ENCODE measurements around the gene CHCT1.
A peak's percentile ranks its signal among the peaks of the same experiment; 100 is the strongest.
"Not testable (repeated sequence)": the region's sequence is repeated elsewhere in the genome, so short reads cannot be mapped to it uniquely, and the experiment has no call there.

CHCT1 gene

DNA sequence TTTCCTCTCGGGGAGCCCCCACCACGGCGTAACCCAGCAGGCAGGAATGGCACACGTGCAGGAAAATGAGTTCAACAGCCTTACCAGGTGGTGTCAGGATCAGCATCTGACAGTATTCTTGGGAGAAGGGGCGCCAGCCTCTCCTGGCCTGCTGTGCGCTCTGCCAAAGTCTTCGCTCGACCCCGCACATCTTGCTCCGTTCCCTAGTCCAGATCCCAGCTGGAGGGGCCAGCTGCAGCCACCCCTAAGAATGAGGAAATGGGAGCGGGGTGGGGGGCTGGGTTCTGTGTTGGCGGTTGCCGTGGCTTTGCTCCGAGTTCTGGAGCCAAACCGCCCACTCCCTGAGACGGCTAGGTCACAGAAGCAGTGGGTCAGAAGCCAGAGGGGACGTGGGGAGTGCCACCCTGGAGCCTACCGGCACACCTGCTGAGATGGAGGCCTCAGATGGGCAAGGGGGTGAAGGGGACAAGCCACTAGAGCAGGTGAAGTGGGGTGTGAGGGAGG is at the start of gene CHCT1:
Gene CHCT1 (plus strand): TSS at position 328 of the 504 bp plus-strand sequence. CDS start 104 bp downstream, at position 432.
- DNase-seq (ENCODE audit: low read depth in 3 of 3), result no peak

DNA sequence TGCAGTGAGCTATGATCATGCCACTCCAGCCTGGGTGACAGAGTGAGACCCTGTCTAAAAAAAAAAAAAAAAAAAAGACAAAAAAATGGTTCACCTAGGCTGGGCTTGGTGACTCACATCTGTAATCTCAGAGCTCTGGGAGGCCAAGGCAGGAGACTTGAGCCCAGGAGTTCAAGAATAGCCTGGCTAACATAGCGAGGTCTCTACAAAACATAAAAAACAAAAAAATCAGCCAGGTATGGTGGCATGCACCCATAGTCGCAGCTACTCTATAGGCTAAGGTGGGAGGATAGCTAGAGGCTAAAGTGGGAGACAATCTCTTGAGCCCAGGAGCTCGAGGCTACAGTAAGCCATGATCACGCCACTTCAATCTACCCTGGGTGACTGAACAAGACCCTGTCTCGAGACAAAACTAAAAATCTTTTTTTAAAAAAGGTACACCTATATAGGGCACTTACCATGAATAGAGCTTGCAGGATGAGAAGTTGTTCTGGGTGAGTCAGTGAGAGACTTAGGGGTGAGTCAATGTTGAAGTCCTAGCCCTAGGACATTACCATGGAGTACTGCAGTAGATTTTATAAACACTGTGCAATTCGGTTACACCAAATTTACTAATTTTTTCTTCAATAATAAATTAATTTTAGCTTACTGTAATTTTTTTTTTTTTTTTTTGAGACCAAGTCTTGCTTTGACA is 49.4 kb upstream of the CHCT1 start:
- no peak for DNase-seq (ENCODE audit: low read depth in 3 of 3)

DNA sequence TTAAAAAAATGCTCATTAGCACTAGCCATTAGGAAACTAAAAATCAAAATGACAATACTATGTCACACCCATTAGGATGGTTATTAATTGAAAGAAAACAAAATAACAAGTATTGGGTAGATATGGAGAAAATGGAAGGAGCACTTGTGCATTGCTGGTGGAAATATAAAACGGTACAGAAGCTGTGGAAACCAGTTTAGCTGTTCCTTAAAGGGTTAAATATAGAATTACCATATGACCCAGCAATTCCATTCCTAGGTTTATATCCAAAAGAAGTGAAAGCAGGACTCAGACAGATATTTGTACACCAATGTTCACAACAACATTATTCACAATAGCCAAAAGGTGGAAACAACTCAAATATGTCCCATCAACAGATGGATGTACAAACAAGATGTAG is 44.1 kb upstream of the CHCT1 start:
- not testable (repeated sequence) for DNase-seq (ENCODE audit: low read depth in 3 of 3)

DNA sequence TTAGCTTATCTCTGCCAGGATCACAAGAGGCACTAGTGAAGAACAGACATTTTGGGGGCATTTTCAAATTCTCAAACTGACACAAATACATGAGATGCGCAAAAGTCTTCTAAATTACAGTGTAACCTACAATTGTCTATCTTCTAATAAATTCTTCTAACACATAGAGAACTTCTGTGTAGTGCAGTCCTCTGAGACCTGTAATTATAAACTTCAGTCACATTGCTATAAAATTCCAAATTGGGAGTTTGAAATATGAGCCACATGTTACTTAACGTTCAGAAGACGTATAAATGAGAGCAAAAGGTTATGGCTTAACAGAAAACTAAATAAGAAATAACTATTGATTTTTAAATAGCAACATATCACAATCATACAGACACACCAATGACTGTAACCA is 42.8 kb upstream of the CHCT1 start:
- not testable (repeated sequence) for DNase-seq (ENCODE audit: low read depth in 3 of 3)

DNA sequence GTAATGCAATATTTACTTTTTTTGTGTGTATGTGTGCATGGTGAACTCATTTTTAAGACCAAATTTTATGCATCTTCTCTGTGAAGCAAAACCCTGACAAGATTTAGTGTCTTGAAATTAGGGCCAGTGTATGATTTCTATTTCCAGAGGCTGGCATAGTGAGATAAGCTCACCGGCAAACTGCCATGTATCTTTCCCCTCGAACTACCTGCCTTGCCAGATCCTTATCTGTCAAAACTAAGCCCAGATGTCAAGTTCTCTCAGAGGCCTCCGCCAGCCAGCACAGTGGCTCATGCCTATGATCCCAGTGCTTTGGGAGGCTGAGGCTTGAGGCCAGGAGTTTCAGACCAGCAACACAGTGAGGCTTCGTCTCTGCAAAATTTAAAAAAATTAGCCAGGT is 40.3 kb upstream of the CHCT1 start:
- no peak for DNase-seq (ENCODE audit: low read depth in 3 of 3)

DNA sequence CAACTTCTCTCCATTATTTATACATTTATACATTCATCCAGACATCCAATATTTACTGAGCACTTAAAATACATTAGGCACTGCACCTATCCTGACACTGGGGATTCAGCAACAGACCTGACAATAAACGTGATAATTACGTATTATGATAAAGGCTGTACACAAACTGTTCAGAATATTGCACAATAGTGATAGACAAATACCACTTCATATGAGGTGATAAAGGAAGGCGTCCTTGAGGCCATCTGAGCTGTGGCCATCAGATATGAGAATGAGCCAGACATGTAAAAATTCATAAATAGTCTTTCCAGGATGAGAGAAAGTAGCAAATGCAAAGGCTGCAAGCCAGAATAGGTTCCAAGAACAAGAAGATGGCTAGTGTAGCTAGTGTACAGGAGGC is 38.9 kb upstream of the CHCT1 start:
- DNase-seq (ENCODE audit: low read depth in 3 of 3), result no peak

DNA sequence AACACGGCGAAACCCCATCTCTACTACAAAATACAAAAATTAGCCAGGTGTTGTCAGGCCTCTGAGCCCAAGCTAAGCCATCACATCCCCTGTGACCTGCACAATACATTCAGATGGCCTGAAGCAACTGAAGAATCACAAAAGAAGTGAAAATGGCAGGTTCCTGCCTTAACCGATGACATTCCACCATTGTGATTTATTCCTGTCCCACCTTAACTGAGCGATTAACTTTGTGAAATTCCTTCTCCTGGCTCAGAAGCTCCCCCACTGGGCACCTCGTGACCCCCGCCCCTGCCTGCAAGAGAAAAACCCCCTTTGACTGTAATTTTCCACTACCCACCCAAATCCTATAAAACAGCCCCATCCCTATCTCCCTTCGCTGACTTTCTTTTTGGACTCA is 37.4 kb upstream of the CHCT1 start:
- DNase-seq (ENCODE audit: low read depth in 3 of 3), result not testable (repeated sequence)

DNA sequence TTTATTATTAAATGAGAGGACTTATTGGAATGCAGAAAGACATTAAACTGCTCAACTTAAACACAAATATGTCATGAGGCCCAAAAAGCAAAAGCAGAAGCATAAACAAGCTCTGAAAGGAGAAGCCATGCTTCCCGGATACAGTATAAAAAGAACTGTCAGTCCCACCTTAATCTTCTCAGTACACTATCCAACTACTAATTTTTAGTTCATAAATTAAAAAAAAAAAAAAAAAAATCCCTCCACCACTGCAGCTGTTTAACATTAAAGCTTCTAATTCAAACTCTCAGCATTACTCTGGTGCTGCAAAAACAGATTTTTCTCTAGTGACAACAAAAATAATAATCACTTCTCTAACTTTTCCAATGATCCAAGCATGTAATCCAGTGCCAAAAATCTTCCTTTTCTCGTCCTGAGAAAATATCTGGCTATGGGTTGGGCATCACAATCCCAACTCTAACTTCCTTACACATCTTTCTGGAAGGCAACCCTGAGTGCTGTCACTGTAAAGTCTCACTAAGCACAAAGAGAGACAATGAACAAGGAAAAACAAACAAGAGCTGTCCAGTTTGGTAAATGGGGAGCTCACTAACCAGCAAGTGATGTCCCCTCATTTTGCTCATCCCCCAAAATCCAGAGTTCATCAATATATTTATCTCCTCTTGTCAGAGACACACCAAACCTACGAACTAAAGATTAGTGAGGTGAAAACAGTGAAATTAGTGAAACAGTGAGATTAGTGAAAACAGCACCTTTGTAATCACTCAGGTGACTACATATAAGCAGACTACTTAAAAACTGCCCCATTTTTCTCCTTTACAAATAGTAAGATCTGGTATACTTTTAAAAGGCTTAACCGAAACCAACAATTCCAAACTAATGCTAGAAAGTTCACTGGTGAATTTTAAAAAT is 35.9 kb upstream of the CHCT1 start:
- DNase-seq (ENCODE audit: low read depth in 3 of 3), result no peak

DNA sequence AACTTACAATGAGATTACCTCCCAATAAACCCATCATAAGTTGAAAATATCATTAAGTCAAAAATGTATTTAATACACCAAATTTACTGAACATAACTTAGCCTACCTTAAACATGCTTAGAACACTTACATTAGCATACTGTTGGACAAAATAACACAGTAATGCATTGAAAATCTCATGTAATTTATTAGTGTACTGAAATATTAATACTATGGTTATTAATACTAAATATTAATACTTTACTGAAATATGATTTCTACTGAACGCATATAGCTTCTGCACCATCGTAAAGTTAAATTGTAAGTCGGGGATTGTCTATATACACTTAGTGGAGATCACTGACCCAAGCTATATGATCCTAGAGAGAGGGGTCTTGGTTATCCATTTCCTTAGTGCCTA is 34.6 kb upstream of the CHCT1 start:
- no peak for DNase-seq (ENCODE audit: low read depth in 3 of 3)

DNA sequence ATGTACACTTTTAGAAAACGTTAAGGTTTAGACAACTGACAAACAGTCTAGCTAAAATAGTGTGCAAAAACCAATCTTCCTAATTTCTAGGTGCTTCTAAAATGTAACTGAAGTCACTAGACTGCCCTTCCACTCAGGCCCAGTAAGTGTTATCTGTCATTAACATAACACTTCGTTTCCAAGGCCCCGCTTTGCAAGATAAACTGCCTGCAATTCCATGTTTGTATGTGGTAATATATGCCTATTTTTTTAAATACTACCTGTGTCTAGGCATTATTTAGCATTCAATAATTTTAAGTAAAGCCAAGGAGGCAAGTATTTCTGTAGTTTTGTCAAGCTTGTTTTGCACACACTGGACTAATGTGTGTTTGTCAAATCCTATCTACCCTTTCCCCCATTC is 33.5 kb upstream of the CHCT1 start:
- DNase-seq (ENCODE audit: low read depth in 3 of 3), result no peak

DNA sequence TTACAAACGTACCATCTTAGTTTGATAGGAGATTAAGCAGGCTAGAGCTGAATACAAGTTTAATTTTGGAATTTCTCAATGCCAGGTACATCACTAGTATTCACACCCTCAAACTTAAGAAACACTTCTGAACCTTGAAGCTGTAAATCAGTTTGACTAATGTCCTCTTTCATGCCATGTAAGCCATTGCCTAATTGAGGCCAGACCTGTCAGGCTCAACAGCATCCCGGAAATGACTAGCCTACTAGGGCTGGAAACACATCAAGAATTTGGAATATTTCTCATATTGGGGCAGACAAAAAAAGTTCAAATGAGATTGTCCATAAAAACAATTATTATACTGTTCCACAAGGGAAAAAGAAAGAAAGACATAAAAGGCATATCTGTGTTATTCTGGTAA is 32.1 kb upstream of the CHCT1 start:
- DNase-seq (ENCODE audit: low read depth in 3 of 3), result no peak

DNA sequence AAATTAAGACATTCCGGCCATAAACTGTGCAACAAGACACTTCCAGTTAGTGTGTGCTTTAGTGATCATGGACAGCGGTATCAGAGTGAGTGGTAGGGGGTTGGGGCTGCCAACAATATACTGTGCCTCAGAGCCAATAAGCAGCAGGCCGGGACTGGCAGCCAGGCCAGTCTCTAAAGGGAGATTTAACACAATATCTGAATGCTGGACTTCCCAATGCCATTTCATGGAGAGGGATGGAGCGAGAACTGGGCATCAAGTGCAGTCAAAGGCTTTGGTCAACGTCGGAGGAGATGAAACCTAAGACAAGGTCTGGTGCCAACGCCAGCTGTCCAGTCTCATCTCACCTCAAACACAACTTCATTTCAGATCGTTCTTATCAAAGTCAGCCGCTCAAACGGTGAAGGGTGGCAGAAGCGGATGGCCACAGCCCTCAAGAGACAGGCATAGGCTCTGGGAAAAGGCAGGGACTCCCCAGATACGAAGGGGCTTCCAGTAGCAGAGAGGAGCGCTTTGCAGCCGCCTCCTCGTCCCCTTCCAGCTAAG is 31.3 kb upstream of the CHCT1 start:
- no peak for DNase-seq (ENCODE audit: low read depth in 3 of 3)

DNA sequence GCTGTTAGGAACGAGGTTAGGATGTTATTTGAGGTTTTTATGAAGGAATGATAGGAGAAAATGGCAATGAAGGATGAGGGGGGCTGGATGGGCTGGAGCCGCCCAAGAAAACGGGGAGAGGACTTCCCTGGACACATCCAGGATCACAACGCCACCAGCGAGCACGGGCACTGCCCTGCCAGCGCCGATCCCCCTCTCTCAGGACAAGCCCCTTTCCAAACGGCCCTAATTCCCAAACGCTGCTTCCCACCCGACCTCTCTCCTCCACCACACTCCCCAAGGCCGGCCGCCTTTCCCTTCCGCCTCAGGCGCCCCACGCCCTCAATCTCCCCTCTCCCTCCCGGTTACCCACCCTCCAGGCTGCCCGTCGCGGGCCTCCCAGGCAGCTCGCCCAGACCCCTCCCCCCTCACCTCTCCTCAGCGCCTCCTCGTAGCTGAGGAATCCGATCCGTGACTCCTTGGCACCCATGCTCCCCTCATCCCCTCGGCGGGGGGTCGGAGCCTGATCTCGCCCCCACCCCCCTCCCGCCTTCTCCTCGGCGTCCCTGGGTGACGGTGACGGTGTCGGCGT is 30.7 kb upstream of the CHCT1 start:
- no peak for DNase-seq (ENCODE audit: low read depth in 3 of 3)

DNA sequence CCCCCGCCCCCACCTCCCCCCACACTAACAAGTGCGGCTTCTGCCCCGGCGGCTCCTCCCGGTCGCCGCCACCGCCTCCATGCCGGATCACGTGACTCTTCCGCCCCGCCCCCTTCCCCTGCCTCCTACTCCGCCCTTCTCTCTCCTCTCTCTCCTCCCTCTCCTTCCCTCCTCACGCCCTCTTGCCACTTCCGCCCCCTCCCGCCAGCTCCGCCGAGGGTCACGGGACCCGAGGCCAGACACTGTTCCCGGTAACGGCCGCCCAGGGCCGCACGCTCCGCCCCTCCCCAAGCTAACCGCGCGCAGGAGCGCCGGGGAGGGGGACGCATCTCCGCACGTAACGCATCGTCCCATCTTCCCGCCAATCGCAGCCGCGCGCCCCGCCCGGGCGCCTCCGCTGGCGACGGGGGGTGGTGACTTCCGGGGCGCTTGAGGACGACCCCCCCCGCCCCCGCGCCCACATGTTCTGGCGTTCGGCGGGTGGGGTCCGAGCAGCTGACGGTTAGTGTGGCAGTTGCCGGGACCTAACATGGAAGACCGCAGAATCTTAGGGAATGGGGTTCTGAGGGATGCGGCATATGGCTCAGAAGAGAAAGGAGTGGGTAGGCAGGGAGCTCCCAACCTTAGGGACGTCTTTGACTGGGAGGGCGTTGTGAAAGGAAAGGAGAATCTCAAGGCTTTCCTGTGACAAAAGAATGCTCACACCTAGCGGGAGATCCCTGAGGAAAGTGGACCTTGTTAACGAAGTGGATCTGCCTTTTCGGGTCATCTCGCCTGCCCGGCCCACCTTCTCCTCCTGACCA is 30.0 kb upstream of the CHCT1 start, which contains the start of gene USP32:
Gene USP32 (minus strand): TSS at position 92 of the 803 bp plus-strand sequence. CDS start 194 bp downstream, outside the sequence.
- peak; percentile 98 for DNase-seq (ENCODE audit: low read depth in 3 of 3)

DNA sequence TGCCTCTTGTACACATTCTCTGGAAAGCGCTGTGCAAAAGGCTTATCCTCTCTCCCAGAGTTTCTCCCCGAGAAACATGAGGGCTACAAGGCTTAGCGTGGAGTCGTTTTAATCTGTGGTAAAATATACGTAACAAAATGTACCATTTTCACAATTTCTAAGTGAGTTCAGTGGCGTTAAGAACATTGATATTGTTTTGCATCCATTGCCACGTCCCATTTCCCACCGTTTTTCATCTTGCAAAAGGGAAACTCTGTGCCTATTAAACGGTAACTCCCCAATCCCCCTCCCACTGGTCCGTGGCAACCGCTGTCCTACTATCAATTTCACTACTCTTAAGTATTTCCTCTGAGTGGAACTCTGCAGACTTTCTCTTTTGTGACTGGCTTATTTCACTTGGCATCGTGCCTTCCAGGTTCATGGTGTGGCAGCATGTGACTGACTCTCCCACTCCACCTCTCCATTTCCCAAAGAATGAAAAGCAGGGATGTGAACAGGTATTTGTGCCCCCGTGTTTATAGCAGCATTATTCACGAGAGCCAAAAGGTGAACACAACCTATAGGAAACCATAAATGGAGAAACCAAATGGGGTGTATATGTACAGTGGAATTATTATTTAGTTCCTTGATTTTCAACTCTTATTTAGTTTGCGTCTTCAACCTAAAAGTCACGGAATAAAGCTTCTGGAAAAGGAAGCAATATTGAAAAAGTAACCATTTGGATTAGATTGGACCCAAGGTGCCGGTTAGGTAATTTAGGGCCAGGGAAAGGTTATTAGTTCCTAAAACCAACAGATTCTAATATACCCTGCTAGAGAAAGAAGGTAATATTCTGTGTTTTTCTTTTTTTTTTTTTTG is 29.2 kb upstream of the CHCT1 start:
- DNase-seq (ENCODE audit: low read depth in 3 of 3), result peak in 1 of 3 experiments; percentile 3

DNA sequence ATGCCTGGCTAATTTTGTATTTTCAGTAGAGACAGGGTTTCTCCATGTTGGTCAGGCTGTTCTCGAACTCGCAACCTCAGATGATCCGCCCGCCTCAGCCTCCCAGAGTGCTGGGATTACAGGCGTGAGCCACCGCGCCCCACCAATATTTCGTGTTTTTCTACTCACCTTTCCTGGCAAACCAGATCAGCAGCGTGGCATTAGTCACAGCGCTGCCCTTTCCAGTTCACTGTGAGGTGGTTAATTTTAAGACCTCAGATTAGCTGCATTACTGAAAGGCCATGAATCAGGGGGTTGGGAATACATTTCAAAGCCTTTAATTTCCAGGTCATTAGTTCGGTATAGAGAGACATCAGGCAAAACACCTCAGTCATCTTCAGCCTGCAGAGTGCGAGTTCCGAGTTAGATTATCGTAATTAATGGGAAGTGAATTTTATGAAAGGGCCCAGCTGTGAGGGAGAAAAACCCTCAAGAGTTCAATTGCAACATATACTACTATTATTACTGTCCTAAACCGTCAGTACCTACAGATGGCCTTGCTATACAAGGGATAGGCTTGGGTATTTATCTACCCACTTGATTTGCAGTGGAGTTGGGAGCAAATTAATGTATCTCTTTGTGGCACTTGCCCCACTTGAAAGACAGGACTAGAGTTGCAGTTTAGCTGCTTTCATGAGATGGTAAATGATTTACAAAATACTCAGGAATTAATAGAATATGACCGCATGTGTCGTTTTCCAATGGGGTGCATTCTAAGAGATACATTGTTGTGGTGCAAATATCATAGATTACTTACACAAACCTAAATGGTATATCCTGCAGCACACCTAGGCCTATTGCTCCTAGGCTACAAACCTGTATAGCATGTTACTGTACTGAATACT is 28.2 kb upstream of the CHCT1 start:
- DNase-seq (ENCODE audit: low read depth in 3 of 3), result no peak

DNA sequence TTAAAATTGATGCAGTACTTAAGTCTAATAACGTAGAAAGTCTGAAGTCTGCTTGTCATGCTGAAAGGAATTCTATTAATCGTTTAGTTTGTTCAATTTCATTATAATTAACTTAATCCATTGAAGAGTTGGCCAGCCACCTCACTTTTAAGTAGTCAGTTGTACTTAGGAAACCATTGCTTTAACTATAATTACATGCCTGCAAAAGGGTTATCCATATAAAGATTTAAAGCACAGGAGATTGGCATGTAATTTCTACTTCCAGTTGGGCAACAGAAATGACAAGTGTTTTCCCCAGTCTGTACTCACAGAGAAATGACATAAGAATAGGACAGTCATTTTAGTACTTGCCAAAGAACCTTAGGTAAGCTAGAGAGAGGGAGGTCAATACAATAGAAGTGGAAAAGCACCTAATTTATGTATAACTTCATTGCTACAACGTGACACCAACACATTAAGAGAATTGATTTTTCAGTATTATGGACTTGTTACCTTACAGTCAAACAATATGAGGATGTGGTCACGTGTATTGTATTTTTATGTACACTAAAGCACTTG is 26.7 kb upstream of the CHCT1 start:
- no peak for DNase-seq (ENCODE audit: low read depth in 3 of 3)

DNA sequence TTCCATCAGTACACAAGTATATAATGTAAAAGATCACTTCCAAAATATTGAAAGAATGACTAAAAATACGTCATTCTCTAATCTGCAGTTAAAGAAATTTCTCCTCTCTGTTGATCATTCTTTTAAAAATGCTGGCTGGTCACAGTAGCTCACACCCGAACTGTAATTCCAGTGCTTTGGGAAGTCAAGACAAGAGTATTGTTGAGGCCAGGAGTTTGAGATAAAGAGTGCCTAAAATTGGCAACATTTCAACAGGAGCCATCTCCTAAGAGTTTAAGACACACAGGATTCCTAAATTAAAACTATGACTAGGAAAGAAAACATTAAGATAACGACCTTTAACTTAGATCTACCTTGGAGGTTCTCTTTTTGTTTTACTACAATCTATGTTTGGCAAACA is 25.9 kb upstream of the CHCT1 start:
- DNase-seq (ENCODE audit: low read depth in 3 of 3), result no peak

Measured in stimulated activated CD4-positive, alpha-beta T cell treated with anti-CD3 and anti-CD28 coated beads, TNF-alpha, amount 100 ng/mL, for 4 hours (primary cell).